GM19238 (cell line): ENCODE data around the gene HTR3D.
"Not testable (repeated sequence)": the region's sequence is repeated elsewhere in the genome, so short reads cannot be mapped to it uniquely, and the experiment has no call there.

Experiments
- DNase-seq: peaks from one replicate; pipeline ENCODE4 v3.0.0; 2011; ENCODE audit warnings: low spot score; ENCODE audit not compliant: insufficient read length

Gene HTR3D

GRCh38 chr3:184031187-184031792 lies at the start of gene HTR3D:
TSS of gene HTR3D (plus strand) at chr3:184031742. CDS start at chr3:184031742, 0 bp downstream.
- no peak for DNase-seq

GRCh38 chr3:183981990-183982644 lies 49.4 kb upstream of the HTR3D start:
- DNase-seq: no peak

DNA sequence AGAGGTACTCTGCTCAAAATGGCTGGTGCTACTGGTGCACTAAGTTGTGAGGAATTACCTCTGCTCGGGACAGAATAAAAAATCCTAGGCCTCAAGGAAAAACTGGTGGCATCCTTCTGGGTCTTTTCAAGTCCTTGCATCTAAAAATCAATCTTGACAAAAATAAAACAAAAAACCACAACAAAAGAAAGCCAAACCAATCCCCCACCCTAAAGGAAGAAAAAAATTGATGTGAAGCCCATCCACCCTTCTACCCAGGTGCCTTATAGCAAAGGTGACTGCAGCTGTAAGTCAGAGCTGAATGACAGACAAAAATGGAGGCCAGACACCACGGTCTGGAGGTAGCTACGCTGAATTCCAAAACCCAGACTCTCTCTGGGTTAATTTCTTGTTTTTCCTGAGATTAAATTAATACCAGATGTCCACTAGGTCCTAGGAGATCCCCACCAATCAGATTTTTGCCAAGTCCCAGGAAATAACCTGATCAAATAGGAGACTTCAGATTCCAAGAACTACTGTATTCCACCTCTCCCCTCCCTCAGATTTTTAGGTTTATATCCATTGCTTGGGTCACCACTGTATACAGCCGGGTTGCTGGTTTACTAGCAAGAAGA lies 47.3 kb upstream of the HTR3D start:
- DNase-seq: no peak

GRCh38 chr3:183984749-183985729 lies 46.5 kb upstream of the HTR3D start:
- no peak for DNase-seq

- DNase-seq: no peak
Measured at GRCh38 chr3:183987000-183987600, 44.4 kb upstream of the HTR3D start.

- DNase-seq: no peak
Measured at GRCh38 chr3:183988216-183988790, 43.2 kb upstream of the HTR3D start.

GRCh38 chr3:183991403-183991802 lies 40.1 kb upstream of the HTR3D start:
- DNase-seq: no peak

DNA sequence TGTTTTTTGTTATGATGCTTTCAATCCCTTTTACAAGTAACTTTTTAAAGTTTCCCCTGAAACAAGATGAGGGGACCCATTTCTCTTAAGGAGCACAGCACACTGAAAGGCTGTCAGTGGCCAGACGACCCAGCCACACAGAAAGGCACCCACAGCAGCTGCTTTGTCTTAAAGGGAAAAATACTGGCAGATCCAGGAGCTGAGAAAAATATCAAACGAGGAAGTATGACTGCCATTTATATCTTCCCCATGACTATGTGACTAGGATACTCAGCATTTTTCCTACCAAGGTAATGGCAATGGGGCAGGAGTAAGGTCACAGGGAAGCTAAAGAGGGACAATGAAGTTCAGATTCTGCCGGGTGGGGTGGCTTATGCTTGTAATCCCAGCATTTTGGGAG lies 29.8 kb upstream of the HTR3D start:
- DNase-seq: no peak

DNA sequence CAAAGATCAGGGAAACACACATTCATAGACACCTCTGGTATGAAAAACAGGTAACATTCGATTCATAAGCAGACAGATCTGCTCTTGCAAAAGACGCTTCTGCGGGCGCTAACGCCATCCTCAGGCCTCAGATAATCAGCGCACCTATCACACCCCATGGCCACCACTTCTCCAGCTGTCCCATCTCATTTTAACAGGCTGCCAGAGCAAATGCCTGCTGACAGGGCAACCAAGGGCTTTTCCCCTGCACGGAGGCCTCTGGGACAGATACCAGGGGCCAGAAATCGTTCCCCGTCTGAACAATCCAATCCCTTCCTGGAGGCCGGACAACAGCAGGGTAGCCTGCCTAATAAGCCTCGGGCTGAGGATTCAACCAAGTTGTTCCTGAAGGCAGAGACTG lies 29.1 kb upstream of the HTR3D start:
- DNase-seq: no peak

GRCh38 chr3:184003187-184003967 lies 28.2 kb upstream of the HTR3D start:
- no peak for DNase-seq

- no peak for DNase-seq
Measured at GRCh38 chr3:184004476-184004875, 27.1 kb upstream of the HTR3D start.

- DNase-seq: peak; percentile 53
Measured at GRCh38 chr3:184005941-184006507, 25.5 kb upstream of the HTR3D start.

GRCh38 chr3:184007143-184007813 lies 24.3 kb upstream of the HTR3D start:
- DNase-seq: not testable (repeated sequence)

- no peak for DNase-seq
Measured at GRCh38 chr3:184008161-184008560, 23.4 kb upstream of the HTR3D start.

DNA sequence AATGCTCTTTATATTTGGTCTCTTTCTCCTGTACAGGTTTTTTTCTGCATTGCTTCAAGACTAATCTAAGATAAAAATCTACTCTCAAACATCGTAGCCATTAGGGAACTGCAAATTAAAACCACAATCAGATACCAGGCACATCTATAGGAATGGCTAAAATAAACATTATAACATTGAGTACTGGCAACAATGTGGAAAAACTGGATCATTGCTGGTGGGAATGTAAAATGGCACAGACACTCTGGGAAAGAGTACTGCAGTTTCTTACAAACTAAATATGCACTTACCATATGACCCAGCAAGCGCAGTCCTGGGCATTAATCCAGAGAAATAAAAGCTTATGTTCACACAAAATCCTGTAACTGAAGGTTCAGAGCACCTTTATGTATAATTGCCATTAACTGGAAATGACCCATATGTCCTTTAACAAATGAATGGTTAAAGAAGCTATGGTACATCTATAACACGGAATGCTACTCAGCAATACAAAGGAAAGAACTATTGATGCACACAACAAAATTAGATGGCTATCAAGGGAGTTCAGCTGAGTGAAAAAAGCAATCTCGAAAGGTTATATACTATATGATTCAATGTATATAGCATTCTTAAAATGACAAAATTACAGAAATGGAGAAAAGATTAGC lies 20.2 kb upstream of the HTR3D start:
- DNase-seq: no peak

DNA sequence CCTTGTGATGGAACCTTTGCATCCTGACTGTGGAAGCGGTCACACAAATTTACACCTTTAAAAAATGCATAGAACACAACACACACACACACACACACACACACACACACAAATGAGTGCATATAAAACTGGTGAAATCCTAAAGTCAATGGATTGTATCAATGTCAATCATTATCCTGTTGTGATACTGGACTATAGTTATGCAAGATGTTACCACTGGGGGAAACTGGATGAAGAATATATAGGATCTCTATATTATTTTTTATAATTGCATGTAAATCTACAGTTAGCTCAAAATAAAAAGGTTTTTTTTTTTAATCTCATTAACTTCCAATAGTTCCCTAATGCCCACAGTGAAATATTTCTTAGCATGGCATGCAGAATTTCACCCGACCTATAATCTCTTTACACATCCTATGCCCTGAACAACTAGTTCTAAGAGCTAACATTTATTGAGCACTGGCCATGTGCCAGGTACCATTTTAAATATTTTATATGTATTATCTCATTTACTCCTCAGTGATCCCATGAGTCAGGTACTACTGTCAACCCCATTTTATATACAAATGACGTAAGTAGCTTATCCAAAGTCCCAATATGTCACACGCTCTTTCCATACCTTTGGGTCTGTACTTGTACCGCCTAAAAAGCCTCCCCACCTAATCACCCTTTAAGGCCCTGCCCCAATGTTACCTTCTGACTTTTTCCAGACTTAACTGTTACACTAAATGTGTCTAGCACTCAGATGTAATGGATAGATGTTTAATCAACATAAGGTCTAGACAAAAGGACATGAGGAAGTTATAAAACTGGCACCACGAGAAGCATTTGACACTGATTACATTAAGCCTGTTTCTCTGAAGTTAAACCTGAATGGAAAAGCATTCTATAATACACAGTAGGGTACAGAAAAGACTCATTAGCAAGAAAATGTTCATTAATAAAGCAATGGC lies 19.3 kb upstream of the HTR3D start:
- no peak for DNase-seq

DNA sequence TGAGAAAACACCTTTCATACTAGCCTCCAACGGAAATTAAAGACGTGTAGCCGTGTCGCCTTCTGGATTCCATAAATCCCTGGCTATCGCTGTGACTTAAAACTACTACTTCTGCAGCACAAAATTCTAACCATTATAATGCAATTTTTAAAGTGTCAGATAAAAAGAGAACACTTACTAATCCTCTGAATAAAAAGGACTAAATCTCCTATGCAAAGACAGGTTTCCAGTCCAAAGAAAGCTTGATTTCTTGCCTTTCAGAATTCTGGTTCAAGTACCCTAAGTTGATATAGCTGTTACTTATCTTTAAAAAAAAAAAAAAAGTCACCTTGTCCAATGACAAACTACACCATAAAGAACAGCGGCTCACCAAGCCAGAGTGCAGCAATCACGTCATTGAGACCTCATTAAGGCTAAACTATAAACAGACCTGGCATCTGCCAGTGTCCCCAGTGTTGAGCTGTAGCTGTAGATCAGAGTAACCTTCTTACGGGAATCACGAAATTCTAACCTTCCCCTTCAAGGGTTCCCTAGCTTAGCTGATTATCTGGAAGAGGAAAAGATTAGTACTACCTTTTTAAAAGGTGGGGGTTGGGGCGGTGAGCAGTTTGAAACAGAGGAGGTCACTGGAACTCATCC lies 16.0 kb upstream of the HTR3D start:
- DNase-seq: no peak
